Neuronal stem cell (in vitro differentiated cells): ENCODE measurements around the gene GLMP.

Experiments
- DNase-seq: peaks from one replicate; pipeline ENCODE4 v3.0.0-alpha.2; 2013; ENCODE audit warnings: low spot score
- H2AFZ ChIP-seq: one replicate; pipeline ENCODE4 v1.6.1; 2013; ENCODE audit warnings: mild to moderate bottlenecking, low read length, inconsistent platforms
- H2AK5ac ChIP-seq: 2 replicates; pipeline ENCODE4 v1.6.1; 2013; ENCODE audit warnings: low read depth, mild to moderate bottlenecking, inconsistent platforms, low read length, moderate library complexity, mixed read lengths
- H2BK120ac ChIP-seq: 2 replicates; pipeline ENCODE4 v1.6.1; 2013; ENCODE audit warnings: low read depth, mild to moderate bottlenecking, inconsistent platforms, low read length, moderate library complexity, mixed read lengths
- H2BK12ac ChIP-seq: one replicate; pipeline ENCODE4 v1.6.1; 2013; ENCODE audit warnings: low read length, inconsistent platforms
- H2BK15ac ChIP-seq: 2 replicates; pipeline ENCODE4 v1.6.1; 2013; ENCODE audit warnings: mild to moderate bottlenecking, low read length, inconsistent platforms, mixed read lengths
- H2BK5ac ChIP-seq: one replicate; pipeline ENCODE4 v1.6.1; 2013; ENCODE audit warnings: inconsistent platforms, mild to moderate bottlenecking, low read length, moderate library complexity
- H3K14ac ChIP-seq: one replicate; pipeline ENCODE4 v1.6.1; 2013; ENCODE audit warnings: low read length, inconsistent platforms
- H3K18ac ChIP-seq: 2 replicates; pipeline ENCODE4 v1.6.1; 2013; ENCODE audit warnings: low read length, inconsistent platforms
- H3K23ac ChIP-seq: 2 replicates; pipeline ENCODE4 v1.6.1; 2013; ENCODE audit warnings: low read depth, mild to moderate bottlenecking, mixed read lengths, low read length, inconsistent platforms; ENCODE audit not compliant: poor library complexity
- H3K27ac ChIP-seq: replicated peaks from 3 replicates; pipeline ENCODE4 v1.5.1; 2013; ENCODE audit warnings: low read length, inconsistent platforms
- H3K27me3 ChIP-seq, 3 experiments: 2 replicates each; pipeline ENCODE4 v1.6.1; 2013; ENCODE audit warnings: low read length in 3 of 3, mild to moderate bottlenecking in 2 of 3, inconsistent platforms in 1 of 3, low read depth in 1 of 3, mixed read lengths in 1 of 3, moderate library complexity in 1 of 3; ENCODE audit not compliant: control insufficient read depth in 3 of 3, insufficient read depth in 3 of 3
- H3K36me3 ChIP-seq, 2 donors: replicated peaks in 1 of 2; 2 replicates each; pipeline ENCODE4 v1.6.1; 2013; ENCODE audit warnings: low read length in 2 of 2; ENCODE audit not compliant: control insufficient read depth in 2 of 2, insufficient read depth in 2 of 2
- H3K4ac ChIP-seq: 2 replicates; pipeline ENCODE4 v1.6.1; 2013; ENCODE audit warnings: inconsistent platforms, mild to moderate bottlenecking, low read length, moderate library complexity
- H3K4me1 ChIP-seq, 2 donors: 1 replicate in 1 of 2; 2 replicates in 1 of 2; pipeline ENCODE4 v1.6.1; 2013; ENCODE audit warnings: low read length in 2 of 2, low read depth in 1 of 2; ENCODE audit not compliant: control insufficient read depth in 2 of 2, insufficient read depth in 1 of 2
- H3K4me2 ChIP-seq: one replicate; pipeline ENCODE4 v1.6.1; 2013; ENCODE audit warnings: mild to moderate bottlenecking, low read length, inconsistent platforms; ENCODE audit not compliant: insufficient read depth, poor library complexity, severe bottlenecking
- H3K4me3 ChIP-seq, 2 donors: 2 replicates each; pipeline ENCODE4 v1.5.1; 2013; ENCODE audit warnings: low read length in 2 of 2, mild to moderate bottlenecking in 2 of 2, inconsistent platforms in 1 of 2, moderate library complexity in 1 of 2
- H3K79me1 ChIP-seq: one replicate; pipeline ENCODE4 v1.6.1; 2013; ENCODE audit warnings: low read depth, mild to moderate bottlenecking, inconsistent platforms, low read length, moderate library complexity
- H3K9ac ChIP-seq: one replicate; pipeline ENCODE4 v1.6.1; 2013; ENCODE audit warnings: mild to moderate bottlenecking, low read depth, low read length, inconsistent platforms; ENCODE audit not compliant: poor library complexity
- H3K9me3 ChIP-seq, 2 donors: replicated peaks in 1 of 2; 2 replicates each; pipeline versions ENCODE3 to v1.6.1; 2013; ENCODE audit warnings: low read length in 2 of 2, mild to moderate bottlenecking in 2 of 2, inconsistent platforms in 1 of 2, low read depth in 1 of 2, mixed read lengths in 1 of 2, moderate library complexity in 1 of 2; ENCODE audit not compliant: control insufficient read depth in 2 of 2, insufficient read depth in 1 of 2
- H4K8ac ChIP-seq: one replicate; pipeline ENCODE4 v1.6.1; 2013; ENCODE audit warnings: low read depth, mild to moderate bottlenecking, inconsistent platforms, low read length, moderate library complexity
- H4K91ac ChIP-seq: one replicate; pipeline ENCODE4 v1.6.1; 2013; ENCODE audit warnings: low read length, low read depth, mild to moderate bottlenecking, inconsistent platforms; ENCODE audit not compliant: poor library complexity
- WGBS, 2 donors: extraction: QIAGEN DNeasy Blood & Tissue Kit; methylation state at CpG; one replicate each; pipeline ENCODE4 v1.1.7; 2013; ENCODE audit warnings: missing lambda C conversion rate in 2 of 2, mixed read lengths in 1 of 2; ENCODE audit not compliant: insufficient read length in 2 of 2, insufficient replicate concordance in 1 of 2; ENCODE audit errors: extremely low coverage in 2 of 2; 5-methylcytosine and 5-hydroxymethylcytosine counted together

Gene GLMP

DNA sequence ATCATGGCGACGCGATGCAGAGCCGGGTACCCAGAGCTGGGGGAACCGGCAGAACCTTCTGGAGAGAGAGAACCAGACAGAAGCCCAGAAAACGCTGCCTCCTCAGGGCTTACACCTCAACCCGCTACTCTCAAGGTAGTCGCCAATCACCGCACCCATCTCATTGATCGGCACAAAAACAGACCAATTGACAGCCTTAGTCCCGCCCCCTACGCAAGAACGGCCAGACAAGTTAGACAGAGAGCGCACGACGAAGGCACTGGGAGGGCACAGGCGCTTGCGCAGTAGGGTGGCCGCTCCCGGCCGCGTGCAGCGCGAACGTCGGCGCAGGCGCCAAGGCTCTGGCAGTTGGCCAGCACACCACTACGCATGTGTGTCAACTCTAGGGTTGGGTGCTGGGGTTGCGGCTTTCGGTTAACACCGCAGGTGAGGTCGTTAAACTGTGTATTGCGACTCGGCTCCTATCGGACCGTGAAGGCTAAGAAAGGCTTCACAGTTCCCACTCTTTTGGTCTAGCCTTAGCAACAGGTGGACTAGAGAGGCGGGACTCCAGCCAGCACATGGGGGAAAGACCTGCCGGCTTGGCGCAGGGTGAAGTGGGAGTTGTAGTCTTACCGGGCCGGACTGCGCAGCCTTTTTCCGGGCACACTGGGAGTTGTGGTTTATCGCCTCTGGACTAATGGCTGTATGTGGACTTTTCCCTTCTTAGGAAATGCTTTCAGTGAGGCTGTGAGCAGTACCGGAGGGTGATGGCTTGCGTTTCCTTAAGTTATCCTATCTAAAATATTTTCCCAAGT, 42.9 kb upstream of the GLMP start, which contains the start of the genes CCT3 and TSACC:
Gene CCT3 (minus strand): TSS at position 113 of the 797 bp plus-strand sequence. CDS start 108 bp downstream, at position 5.
Gene TSACC (plus strand): TSS at position 347 of the 797 bp plus-strand sequence. CDS start 1,232 bp downstream, outside the sequence.
- Histone ChIP-seq H2AK5ac (no peak within 1 kb of the TSS), H4K8ac (no peak within 1 kb of the TSS), H4K91ac (no peak within 1 kb of the TSS), H3K36me3 (peaks cover 12 to 35% of the 10 kb centered on the region in 2 donors), H3K4me3 (peak within 1 kb of the TSS; percentile 57 to 94), H3K79me1 (no peaks in the 10 kb centered on the region), H3K4me1 (peaks cover 2 to 5% of the 10 kb centered on the region in 2 donors), H3K14ac (no peak within 1 kb of the TSS), H3K27ac (peak within 1 kb of the TSS; percentile 67), H2BK5ac (peak within 1 kb of the TSS; percentile 84), H3K27me3 (peaks cover 0 to 9% (median 0%) of the 10 kb centered on the region in 3 experiments), H3K23ac (peak within 1 kb of the TSS; percentile 60), H3K9me3 (no peaks in the 10 kb centered on the region), H2BK12ac (peak within 1 kb of the TSS; percentile 88), H2BK120ac (no peak within 1 kb of the TSS), H2AFZ (peak within 1 kb of the TSS; percentile 95), H3K4ac (no peak within 1 kb of the TSS), H3K18ac (peak within 1 kb of the TSS; percentile 96), H2BK15ac (no peak within 1 kb of the TSS), H3K4me2 (peak within 1 kb of the TSS; percentile 77), H3K9ac (peak within 1 kb of the TSS; percentile 88)
- no CpG with 5 or more reads among the region's 47 CpGs for WGBS, 2 donors
- DNase-seq = peak; percentile 100

DNA sequence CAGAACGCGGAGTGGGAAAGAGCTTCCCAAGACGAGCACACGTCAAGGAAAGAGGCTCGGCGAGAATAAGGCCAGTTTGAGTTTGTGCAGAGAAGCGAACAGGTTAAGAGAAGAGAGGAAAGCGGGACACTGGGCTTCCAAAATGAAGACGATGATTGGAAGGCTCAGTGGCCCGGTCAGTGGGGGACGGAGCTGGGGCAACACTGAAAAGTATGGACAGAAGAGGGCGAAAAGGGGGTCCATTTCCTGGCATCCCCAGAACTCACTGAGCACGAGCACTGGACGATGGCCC, 42.4 kb upstream of the GLMP start:
- H3K4me2 ChIP-seq = peak overlapping the region; percentile 42
- peaks cover 0 to 5% (median 0%) of the 10 kb centered on the region in 3 experiments for H3K27me3 ChIP-seq
- no peak overlapping the region for H2BK15ac ChIP-seq
- peak overlapping the region; percentile 60 for H3K23ac ChIP-seq
- H3K27ac ChIP-seq = peak overlapping the region; percentile 67
- peak overlapping the region; percentile 58 for H2AFZ ChIP-seq
- H3K36me3 ChIP-seq = peaks cover 12 to 41% of the 10 kb centered on the region in 2 donors
- H3K9ac ChIP-seq = peak overlapping the region; percentile 88
- DNase-seq = no peak
- H3K79me1 ChIP-seq = no peaks in the 10 kb centered on the region
- no peak overlapping the region for H2BK12ac ChIP-seq
- H4K8ac ChIP-seq = no peak overlapping the region
- H3K18ac ChIP-seq = peak overlapping the region; percentile 96
- no peak overlapping the region for H2BK5ac ChIP-seq
- no peak overlapping the region for H2BK120ac ChIP-seq
- no peaks in the 10 kb centered on the region for H3K9me3 ChIP-seq
- H2AK5ac ChIP-seq = no peak overlapping the region
- H3K14ac ChIP-seq = no peak overlapping the region
- H3K4me3 ChIP-seq = peak overlapping the region; percentile 57 to 94
- H3K4me1 ChIP-seq = peaks cover 2 to 5% of the 10 kb centered on the region in 2 donors
- no CpG with 5 or more reads among the region's 14 CpGs for WGBS, 2 donors
- no peak overlapping the region for H3K4ac ChIP-seq
- no peak overlapping the region for H4K91ac ChIP-seq

DNA sequence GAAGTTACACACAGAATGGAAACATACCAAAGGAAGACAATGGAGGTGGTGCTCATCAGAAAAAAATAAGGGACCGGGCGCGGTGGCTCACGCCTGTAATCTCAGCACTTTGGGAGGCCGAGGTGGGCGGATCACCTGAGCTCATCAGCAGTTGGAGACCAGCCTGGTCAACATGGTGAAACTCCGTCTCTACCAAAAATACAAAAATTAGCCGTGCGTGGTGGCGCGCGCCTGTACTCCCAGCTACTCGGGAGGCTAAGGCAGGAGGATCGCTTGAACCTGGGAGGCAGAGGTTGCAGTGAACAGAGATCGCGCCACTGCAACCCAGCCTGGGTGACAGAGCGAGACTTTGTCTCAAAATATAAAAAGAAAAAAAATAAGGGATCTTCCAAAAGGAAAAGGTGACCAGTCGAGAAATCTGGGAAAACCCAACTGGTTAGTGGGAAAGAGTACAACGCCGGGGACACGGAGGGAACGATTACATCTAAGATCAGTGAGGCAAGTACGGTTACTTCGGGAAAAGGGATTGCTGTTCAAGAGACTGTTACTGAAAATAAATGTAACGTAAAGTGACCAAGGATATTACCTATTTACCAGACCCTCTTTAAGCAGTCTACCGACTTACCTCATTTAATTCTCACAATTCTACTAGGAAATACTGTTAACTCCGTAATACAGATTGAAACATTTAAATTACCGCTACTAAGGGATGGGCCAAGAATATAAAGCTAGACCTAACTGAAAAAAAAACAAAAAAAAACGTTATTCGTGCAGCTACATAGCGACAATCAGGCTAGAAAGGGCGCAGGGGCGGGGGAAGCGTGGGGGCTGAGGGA, 41.8 kb upstream of the GLMP start:
- WGBS, 2 donors = no CpG with 5 or more reads among the region's 34 CpGs
- no peaks in the 10 kb centered on the region for H3K79me1 ChIP-seq
- no peak overlapping the region for H3K27ac ChIP-seq
- peak overlapping the region; percentile 88 for H3K9ac ChIP-seq
- no peak overlapping the region for H4K91ac ChIP-seq
- H2BK15ac ChIP-seq = no peak overlapping the region
- no peaks in the 10 kb centered on the region for H3K9me3 ChIP-seq
- H2AK5ac ChIP-seq = no peak overlapping the region
- no peak overlapping the region for H4K8ac ChIP-seq
- no peak for DNase-seq
- H3K36me3 ChIP-seq = peaks cover 14 to 46% of the 10 kb centered on the region in 2 donors
- H2BK12ac ChIP-seq = no peak overlapping the region
- H3K4me3 ChIP-seq = peak overlapping the region; percentile 57 to 94
- H3K27me3 ChIP-seq = peaks cover 0 to 1% (median 0%) of the 10 kb centered on the region in 3 experiments
- peak overlapping the region; percentile 96 for H3K18ac ChIP-seq
- H2BK5ac ChIP-seq = no peak overlapping the region
- H3K4ac ChIP-seq = no peak overlapping the region
- no peak overlapping the region for H2BK120ac ChIP-seq
- H3K4me2 ChIP-seq = peak overlapping the region; percentile 70
- peaks cover 2 to 5% of the 10 kb centered on the region in 2 donors for H3K4me1 ChIP-seq
- H3K14ac ChIP-seq = no peak overlapping the region
- H3K23ac ChIP-seq = no peak overlapping the region
- peak overlapping the region; percentile 58 for H2AFZ ChIP-seq

DNA sequence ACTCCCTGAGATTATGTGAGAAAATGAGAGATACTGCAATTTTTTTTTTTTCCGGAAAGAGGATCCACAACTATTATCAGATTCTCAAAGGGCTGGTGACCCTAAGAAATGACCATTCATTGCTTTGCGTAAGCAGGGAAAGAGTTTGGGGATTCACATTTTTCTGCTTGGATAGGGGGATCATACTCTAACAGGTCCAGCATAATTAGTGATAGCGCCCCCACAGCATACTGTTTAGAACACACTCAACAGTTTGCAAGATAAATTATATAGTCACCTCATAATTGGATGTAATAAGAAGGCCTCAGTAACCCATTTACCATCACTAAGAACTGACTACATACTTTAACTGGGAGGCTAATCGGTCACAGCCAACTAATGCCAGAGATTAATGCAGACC, 40.8 kb upstream of the GLMP start:
- Histone ChIP-seq H3K4me3 (peak overlapping the region in 1 of 2 donors; percentile 57), H4K8ac (no peak overlapping the region), H2AK5ac (no peak overlapping the region), H3K27ac (no peak overlapping the region), H3K4me2 (no peak overlapping the region), H3K9ac (no peak overlapping the region), H3K4ac (no peak overlapping the region), H3K4me1 (peaks cover 2 to 5% of the 10 kb centered on the region in 2 donors), H3K14ac (no peak overlapping the region), H2BK12ac (no peak overlapping the region), H3K9me3 (no peaks in the 10 kb centered on the region), H2BK120ac (no peak overlapping the region), H4K91ac (no peak overlapping the region), H2BK5ac (no peak overlapping the region), H3K23ac (no peak overlapping the region), H2AFZ (no peak overlapping the region), H3K36me3 (peaks cover 17 to 57% of the 10 kb centered on the region in 2 donors), H3K18ac (no peak overlapping the region), H3K27me3 (no peaks in the 10 kb centered on the region), H3K79me1 (no peaks in the 10 kb centered on the region), H2BK15ac (no peak overlapping the region)
- no CpG with 5 or more reads among the region's 4 CpGs for WGBS, 2 donors
- DNase-seq = no peak
